C4-2B (cell line): ENCODE measurements around the gene CAGE1.

Experiments used
- CTCF ChIP-seq: fragments of 450-650 bp; conservative IDR thresholded peaks from 2 replicates; pipeline ENCODE4 v1.5.1; 2017; ENCODE audit warnings: mild to moderate bottlenecking
- ZFX ChIP-seq: fragments of 450-650 bp; IDR thresholded peaks from 2 replicates; pipeline ENCODE4 v1.6.1; 2017

- TF ChIP-seq CTCF (no peak), ZFX (no peak)
Measured at GRCh38 chr6:7323074-7323473, 66.5 kb downstream of the CAGE1 start.
